HG03135 (cell line): Measurements from ENCODE around the gene NUP155.
"Not testable (repeated sequence)": the region's sequence is repeated elsewhere in the genome, so short reads cannot be mapped to it uniquely, and the experiment has no call there.

Experiments
- ATAC-seq: cut with Tn5 transposase; IDR thresholded peaks from one replicate; pipeline ENCODE4 v1.9.1; 2021; ENCODE audit warnings: mild to moderate bottlenecking, moderate library complexity; ENCODE audit not compliant: unreplicated experiment

The NUP155 gene

DNA sequence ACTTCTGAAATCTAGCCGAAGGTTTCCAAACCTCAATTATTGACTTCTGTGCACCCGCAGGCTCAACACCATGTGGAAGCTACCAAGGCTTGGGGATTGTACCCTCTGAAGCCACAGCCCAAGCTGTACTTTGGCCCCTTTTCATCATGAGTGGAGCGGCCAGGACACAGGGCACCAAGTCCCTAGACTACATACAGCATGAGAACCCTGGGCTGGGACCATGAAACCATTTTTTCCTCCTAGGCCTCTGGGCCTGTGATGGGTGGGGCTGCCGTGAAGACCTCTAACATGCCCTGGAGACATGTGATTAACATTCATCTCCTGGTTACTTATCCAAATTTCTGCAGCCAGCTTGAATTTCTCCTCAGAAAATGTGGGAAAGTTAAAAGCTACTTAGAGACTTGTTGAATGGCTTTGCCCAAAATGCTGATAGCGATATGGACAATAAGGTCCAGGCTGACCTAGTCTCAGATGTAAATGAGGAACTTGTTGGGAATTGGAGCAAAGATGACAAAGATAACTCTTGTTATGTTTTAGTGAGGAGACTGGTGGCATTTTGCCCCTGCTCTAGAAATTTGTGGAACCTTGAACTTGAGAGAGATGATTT, 87.6 kb downstream of the NUP155 start:
- ATAC-seq: no peak

DNA sequence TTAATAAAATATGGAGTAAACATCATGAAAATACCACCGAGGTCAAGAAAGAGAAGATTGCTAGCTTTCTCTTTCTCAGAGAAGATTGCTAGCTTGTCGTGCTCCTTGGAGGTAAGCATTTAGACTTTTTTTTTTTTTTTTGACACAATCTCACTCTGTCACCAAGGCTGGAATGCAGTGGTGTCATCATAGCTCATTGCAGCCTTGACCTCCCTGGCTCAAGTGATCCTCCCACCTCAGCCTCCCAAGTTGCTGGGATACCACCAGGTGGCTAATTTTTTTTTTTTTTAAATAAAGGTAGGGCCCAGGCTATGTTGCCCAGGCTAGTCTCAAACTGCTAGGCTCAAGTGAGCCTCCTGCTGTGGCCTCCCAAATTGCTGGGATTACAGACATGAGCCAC, 95.4 kb downstream of the NUP155 start:
- ATAC-seq: no peak

GRCh38 chr5:37272511-37272910, 98.4 kb downstream of the NUP155 start:
- ATAC-seq: no peak

GRCh38 chr5:37268100-37268499, 102.8 kb downstream of the NUP155 start:
- not testable (repeated sequence) for ATAC-seq

- ATAC-seq: no peak
Observed at GRCh38 chr5:37255774-37256358, 115.0 kb downstream of the NUP155 start.

DNA sequence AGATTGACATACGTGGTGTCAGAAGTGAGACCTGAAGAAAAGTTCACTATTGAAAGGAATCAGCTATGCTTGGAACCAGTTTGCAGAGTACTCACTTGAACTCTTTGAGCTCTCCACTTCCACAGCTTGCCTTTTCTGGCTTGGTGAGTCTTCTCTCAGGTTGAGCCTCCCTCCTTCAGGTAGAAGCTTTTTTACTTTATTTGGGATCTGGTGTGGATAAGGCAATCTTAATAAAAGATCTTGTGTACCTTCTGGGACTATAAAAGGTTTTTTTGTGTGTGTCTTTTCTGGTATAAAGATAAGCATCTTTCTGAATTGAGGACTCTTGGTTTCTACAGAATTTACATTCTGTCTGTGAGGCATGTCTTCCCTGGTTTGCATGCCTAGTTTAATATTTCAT, 116.3 kb downstream of the NUP155 start:
- no peak for ATAC-seq

GRCh38 chr5:37251665-37252064, 119.2 kb downstream of the NUP155 start:
- ATAC-seq: no peak

GRCh38 chr5:37249815-37250164, 121.1 kb downstream of the NUP155 start:
- ATAC-seq: no peak

DNA sequence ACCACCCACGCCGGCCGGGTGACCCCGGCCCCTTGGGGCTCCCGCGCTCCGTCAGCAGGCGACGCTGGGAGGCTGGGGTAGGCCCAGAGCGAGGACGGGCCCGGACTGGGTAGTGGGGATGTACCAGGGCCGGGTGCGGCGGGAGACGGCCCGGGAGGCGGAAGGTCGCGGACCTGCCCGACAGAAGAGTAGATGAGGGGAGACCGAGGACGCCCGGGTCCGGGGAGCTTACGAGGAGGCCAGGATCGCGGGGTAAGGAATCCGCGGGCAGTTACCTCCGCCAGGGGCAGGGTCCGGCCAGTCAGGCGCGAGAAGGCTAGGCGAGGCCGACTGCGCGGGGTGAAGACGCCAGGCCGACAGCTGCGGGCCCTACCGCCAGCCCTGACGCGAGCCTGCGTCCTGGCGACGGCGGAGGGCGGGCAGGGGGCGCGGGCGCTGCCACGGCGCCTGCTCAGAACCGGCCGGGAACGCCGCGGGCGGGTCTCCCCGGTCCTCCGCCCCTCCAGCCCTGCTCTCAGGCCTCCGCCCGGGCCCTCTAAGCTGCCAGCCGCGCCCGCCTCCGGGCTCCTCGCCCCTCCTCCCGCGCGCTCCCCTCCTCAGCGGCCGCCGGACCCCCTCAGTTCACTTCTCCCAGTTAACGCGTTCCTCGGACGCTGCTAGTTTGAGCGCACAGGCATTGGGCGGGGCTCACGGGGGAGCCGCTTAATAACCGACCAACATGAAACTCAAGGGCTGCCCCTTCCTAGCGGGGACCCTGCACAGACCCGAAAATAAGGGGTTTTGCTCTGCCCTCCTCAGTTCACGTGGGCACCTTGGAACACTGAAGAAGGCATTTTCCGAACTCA, 121.7 kb downstream of the NUP155 start, which contains the start of gene CPLANE1:
CPLANE1 (minus strand) TSS at position 407 of the 845 bp plus-strand sequence. CDS start 1,678 bp downstream, outside the sequence.
- ATAC-seq: peak; percentile 76

DNA sequence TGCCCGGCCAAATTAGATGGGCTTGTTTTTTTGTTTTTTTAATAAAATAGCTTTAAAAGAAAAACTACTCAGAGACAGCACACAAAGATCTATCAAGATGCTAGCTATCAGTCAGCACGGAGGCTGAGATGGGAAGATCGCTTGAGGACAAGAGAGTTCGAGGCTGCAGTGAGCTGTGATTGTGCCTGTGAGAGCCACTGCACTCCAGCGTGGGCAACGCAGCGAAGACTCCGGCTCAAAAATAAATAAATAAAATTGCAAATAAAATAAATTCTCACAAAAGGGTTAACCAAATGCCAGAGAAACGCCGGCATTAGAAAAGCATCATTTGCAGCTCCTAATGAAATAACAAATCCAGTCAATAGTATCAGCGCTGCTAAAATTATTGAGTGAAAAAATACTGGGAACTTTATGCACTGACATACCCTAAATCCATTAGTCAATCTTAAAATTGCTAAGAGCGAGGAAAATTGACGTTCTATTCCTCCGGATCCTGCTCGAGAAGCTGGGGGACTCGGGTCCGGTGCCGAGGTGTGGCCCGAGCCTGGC, 122.4 kb downstream of the NUP155 start:
- no peak for ATAC-seq

- no peak for ATAC-seq
Observed at GRCh38 chr5:37247496-37247895, 123.4 kb downstream of the NUP155 start.

DNA sequence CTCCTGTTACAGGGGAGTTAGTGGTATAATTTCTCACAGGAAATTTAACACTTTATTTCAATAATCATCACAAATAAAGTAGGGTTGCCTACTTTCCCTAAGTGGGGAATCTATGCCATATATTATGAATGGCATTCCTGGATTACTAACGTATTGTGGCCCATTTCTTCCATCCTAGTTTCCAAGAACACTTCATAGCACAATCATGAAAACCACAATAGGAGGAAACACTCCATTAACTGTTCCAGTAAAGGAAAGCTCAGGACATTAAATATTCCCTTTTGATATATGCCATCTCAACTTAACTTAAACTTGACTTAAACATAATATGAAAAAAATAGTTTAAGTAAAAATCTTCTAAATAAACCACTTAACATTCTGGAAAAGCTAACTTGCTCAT, 123.9 kb downstream of the NUP155 start:
- ATAC-seq: no peak
